ENCODE data around the gene PLRG1.

Gene PLRG1

GRCh38 chr4:154516318-154517029 lies 33.7 kb downstream of the PLRG1 start:
- no peak for DNase-seq

GRCh38 chr4:154511981-154512380 lies 38.2 kb downstream of the PLRG1 start:
- no peak for DNase-seq

DNA sequence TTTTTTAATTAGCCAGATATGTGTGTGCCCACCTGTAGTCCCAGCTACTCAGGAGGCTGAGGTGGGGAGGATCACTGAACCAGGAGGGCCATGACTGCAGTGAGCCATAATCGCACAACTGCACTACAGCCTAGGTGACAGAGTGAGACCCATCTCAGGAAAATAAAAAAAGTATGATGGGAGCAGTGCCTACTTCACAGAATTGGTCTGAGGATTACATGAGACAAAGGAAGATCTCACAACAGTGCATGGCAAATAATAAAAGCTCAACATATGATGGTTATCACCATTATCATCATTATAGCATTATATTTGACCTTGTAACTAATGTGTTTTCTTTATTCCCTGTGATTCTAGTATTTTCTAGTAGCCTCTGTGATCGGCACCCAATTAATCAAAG lies 38.7 kb downstream of the PLRG1 start:
- DNase-seq, result no peak

DNA sequence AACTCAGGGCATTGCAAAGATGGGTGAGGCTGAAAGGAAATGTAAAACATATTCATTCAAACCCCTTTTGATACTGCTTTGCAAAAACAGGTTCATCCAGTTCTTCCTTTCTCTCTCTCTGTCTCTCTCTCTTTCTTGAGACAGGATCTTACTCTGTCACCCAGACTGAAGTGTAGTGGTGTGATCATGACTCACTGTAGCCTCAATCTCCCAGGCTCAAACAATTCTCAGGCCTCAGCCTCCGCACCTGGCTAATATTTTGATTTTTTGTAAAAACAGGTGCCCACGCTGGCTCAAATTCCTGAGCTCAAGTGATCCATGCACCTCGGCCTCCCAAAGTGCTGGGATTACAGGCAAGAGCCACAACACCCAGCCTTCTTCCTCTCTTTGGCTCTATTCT lies 43.0 kb downstream of the PLRG1 start:
- no peak for DNase-seq

DNA sequence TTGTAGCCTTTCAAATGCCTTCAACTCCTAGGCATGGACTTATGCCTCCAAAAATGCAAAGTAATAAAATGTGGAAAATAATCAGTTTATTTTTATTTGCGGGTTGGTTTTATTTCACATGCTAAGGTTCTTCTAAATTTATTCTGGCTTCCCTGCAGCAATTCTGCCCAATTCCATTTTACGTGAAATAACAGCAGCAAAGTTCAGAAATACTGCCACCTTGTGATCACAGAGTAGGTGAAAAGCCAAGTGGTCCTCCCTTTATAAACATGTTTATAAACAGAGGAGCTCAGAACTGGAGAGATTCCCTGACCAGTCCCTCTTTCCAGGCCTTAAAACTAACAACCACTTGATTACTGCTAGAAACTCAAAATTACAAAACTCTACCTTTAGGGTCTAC lies 43.9 kb downstream of the PLRG1 start:
- DNase-seq, result peak; percentile 1

DNA sequence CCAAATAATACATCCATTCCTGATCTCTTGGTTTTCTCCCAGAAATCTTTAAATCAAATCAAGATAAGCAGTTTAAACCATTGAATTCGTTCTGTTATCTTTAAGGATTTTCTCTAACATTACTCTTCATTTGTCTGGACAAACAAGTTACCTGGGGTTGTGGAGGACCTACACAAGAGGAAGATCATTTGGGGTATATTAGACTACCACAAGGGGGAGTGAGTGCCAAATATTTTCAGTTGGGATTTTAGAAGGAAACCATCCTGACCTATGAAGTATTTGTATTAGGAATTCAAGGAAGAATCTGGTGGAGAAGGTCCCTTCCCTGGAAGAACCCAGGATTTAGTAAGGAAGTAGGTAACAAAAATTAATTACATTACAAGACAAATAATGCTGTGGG lies 46.6 kb downstream of the PLRG1 start:
- peak; percentile 2 for DNase-seq

GRCh38 chr4:154502111-154502510 lies 48.1 kb downstream of the PLRG1 start:
- no peak for DNase-seq

- no peak for DNase-seq
Observed at GRCh38 chr4:154497889-154498288, 52.3 kb downstream of the PLRG1 start.

- no peak for DNase-seq
Observed at GRCh38 chr4:154495867-154496266, 54.3 kb downstream of the PLRG1 start.

DNA sequence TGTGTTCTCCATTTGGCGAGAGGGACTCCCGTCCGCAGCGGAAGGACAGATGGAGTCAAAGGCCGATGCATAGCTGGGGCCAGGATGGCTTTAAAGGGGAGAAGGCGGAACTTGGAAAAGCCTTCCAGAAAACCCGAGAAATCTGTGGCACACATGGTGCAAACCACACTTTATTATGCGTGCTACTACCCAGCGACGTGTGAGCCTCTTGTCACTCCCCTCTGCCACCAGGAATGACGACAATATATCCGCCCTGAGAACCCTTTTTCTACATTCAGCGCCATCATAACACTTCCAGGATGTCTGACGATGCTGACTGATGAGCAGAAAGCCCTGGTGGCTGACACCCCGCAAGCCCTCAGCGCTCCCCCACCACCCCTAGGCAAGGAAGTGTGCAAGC lies 57.9 kb downstream of the PLRG1 start:
- DNase-seq, result no peak

DNA sequence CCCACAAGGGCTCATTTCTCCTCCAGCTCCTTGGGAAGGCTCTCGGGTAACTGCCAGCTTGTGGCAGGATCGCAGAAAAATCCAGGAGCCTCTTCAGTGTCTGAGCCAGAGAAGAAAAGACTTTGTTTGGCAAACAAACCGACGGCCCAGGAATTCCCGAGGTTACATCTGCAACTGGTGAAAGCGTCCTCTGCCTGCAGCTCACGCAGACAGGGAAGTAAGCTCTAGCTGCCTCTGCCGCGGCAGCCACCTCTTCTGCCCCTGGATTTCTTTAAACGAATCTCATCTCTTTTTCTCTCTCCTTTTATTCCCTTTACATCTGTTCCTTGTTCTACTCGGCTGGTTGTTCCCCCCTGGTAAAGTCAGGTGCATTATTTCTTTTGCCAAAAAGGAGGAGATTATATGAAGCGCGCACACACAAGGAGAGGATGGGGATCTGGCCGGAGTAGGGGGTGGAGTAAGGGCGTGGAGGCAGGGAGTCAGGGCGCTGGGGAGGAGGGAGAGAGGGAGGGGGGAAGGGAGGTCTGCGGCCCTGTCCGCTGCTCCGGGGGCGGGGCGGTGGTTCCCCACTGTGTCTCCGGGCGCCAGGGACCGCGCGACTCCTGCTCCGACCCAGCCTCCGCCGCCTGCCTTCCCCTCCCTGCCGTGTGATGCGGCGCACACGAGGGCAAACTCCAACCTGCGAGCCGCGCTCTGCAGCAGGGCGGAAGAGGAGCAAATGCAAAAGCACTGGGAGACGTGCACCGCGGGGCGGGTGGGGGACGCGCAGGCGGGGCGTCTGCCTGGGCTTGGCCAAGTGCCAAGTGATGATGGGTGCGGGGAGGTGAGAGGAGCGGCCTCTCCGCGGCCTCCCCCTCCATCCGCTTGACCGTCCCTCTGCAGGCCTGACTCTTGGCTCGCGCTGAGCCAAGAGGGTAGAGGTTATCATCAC lies 58.6 kb downstream of the PLRG1 start, which contains the start of gene DCHS2:
Gene DCHS2, minus strand, starts transcription at position 459 of the 931 bp plus-strand sequence. Its CDS starts 444 bp downstream, at position 15.
- peak; percentile 16 for DNase-seq

DNA sequence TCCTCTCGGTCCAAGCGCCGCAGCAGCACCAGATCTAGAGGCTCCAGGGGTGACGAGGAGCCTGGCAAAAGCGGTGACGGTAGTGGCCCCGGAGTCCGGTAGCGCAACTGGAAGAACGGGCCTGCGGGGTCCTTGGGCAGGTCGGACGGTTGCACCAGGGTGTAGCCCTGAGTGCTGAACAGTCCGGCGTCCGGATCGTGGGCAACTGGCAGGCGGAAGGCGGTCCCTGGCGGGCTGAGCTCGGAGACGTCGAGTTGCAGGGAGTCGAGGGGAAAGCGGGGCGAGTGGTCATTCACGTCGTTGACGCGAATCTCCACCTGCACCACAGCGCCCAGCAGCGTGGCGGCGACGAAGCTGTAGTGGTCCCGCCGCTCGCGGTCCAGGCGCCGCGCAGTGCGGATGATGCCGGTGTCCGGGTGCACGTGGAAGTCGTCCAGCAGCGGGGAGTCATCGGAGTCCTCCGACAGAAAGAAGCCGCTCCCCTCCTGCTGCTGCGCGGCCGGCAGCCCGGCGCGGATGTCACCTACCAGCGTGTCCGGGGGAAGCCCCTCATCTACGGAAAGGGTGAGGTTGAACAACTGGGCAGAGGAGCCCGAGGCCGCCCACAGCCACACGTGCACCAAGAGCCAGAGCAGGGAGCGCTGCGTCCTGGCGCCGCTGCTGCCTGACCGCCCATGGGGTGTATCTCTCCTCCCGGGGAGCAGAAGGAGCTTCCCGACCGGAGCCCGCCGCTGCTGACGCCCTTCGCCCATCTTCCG lies 59.4 kb downstream of the PLRG1 start:
- DNase-seq, result no peak

DNA sequence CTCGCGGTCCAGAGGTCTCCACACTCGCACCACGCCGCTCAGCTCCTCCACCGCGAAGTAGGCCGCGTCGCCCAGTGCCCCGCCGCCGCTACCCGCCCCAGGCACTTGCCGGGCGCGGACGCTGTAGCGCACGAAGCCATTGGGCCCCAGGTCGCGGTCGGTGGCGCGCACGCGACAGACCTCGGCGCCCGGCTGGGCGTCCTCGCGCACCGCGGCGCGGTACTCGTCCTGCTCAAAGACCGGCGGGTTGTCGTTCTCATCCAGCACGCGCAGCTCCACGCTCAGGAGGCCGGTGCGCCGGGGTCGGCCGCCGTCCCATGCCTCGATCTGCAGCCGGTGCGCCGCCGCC lies 60.0 kb downstream of the PLRG1 start:
- no peak for DNase-seq

DNA sequence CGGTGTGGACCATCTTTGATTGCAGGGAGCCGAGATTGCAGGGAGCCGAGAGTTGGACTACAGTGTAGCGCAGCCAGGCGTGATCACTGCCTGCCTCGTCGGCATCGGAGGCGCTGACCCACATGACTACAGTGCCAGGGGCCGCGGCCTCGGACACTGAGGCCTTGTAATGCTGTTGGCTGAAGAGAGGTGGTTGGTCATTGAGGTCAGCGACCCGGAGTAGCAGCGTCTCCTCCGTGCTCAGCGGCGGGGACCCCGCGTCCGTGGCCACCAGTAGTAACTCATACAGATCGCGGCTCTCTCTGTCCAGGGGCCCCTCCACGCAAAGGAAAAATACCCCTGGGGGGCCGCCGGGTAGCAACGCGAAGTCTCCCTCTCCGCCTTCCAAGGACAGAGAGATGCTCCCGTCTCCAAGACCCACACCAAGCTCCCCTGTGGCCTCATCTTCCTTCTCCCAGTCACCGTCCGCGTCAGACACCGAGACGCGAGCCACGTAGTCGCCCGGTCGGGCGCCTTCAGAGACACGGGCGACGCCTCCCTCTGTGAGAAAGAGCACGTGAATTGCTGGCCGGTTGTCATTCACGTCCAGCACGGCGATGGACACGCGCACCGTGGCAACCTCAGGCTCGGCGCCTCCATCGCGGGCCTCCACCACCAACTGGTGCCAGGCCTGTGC lies 60.5 kb downstream of the PLRG1 start:
- DNase-seq, result no peak

GRCh38 chr4:154487145-154487544 lies 63.1 kb downstream of the PLRG1 start:
- no peak for DNase-seq

DNA sequence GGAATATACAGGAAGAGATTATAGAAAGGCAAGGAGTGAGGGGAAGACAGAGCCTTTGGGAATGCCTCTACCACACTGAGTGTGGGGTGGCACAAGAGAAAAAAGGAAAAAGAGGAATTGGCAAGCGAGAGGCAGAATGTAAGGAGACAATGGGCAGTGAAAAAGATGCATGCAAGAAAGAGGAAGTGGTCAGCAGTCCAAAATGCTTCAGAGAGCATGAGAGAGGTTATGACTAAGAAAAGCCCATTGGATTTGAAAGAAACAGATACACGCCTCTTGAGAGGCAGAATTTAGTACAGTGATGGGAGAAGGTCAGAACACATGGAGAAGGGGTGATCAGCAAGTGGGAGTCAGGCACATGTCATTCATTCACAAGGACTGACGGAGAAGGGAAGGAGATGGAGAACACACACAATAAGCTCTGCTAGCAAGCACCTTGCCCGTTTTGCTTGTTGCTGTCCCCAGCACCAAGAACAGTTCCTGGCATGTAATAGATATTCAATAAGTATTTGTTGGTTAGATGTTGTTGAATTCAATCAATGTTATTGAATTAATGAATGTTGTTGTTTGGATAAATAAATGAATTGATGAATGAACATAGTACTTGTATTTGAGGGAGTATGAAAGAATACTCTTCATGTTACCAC lies 65.0 kb downstream of the PLRG1 start:
- DNase-seq, result no peak

Measured in NCI-H748 treated with DMSO at 0.1 percent for 48 hours (cell line).